GM18870 (cell line): ENCODE results near the gene MST1R.
"Not testable (repeated sequence)": the region's sequence is repeated elsewhere in the genome, so short reads cannot be mapped to it uniquely, and the experiment has no call there.

Experiments
- ATAC-seq: cut with Tn5 transposase; IDR thresholded peaks from one replicate; pipeline ENCODE4 v1.9.1; 2021; ENCODE audit warnings: moderate library complexity; ENCODE audit not compliant: unreplicated experiment

MST1R gene

GRCh38 chr3:49903451-49904424 lies at the start of gene MST1R:
Gene MST1R, minus strand, starts transcription at chr3:49903873. Its CDS starts 264 bp downstream, at chr3:49903609.
- no peak for ATAC-seq

GRCh38 chr3:49952924-49953323 lies 49.3 kb upstream of the MST1R start:
- no peak for ATAC-seq

- ATAC-seq: no peak
These were observed 39.0 kb upstream of the MST1R start for GRCh38 chr3:49942651-49943050.

GRCh38 chr3:49940667-49941249 lies 37.1 kb upstream of the MST1R start:
- ATAC-seq: no peak

- peak; percentile 73 for ATAC-seq
These were observed 36.4 kb upstream of the MST1R start, which contains the start of gene RBM6 for GRCh38 chr3:49939858-49940666. Gene RBM6, plus strand, starts transcription at chr3:49940150. Its CDS starts 22,492 bp downstream, at chr3:49962642.

GRCh38 chr3:49937090-49937489 lies 33.4 kb upstream of the MST1R start:
- no peak for ATAC-seq

- not testable (repeated sequence) for ATAC-seq
These were observed 28.6 kb upstream of the MST1R start for GRCh38 chr3:49932281-49932680.

GRCh38 chr3:49930922-49931321 lies 27.2 kb upstream of the MST1R start:
- no peak for ATAC-seq

GRCh38 chr3:49930168-49930690 lies 26.6 kb upstream of the MST1R start:
- ATAC-seq: no peak

DNA sequence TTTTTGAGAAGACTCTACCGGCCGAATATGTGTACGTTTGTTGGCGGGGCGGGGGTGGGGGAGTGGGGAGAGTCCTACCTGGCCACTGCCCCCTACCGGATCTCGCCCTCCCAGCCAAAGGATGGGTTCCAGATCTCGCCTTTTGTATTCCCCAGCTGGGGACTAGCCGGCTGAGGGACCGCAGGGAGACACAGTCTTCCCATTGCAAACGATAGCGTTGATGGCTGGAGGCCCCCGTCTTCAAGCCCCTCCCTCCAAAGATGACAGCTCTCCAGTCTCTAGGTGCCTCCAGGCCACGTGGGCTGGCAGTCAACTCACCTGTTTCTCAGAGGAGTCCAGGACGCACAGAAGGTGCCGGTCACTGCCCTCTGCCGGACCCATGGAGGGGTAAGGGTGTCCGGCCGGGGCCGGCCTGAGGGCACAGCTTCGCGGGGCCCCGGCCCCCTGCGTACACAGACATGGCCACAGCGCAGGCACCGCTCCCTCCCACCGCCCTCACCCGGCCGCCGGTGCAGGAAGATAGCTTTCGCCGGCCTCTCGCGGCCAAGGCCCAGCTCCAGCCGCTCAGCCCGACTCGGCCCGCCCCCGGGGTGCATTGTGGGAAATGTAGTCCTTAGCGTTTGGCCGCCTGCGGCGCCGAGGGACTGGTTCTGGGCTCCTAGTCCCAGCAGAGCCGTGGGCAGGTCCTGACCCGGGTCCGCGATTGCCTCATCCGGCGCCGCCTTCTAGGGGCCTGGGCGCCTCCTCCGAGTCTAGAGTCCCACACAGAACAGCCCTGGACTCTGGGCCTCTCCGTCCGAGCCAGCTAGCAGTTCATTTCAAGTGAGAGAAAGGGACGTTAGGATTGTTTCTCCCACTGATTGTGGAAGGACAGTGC lies 25.9 kb upstream of the MST1R start, which contains the start of gene MON1A:
Gene MON1A, minus strand, starts transcription at position 521 of the 877 bp plus-strand sequence. CDS start 16,465 bp downstream, outside the sequence.
- ATAC-seq: peak; percentile 66

GRCh38 chr3:49928481-49929017 lies 24.9 kb upstream of the MST1R start:
- ATAC-seq: no peak

DNA sequence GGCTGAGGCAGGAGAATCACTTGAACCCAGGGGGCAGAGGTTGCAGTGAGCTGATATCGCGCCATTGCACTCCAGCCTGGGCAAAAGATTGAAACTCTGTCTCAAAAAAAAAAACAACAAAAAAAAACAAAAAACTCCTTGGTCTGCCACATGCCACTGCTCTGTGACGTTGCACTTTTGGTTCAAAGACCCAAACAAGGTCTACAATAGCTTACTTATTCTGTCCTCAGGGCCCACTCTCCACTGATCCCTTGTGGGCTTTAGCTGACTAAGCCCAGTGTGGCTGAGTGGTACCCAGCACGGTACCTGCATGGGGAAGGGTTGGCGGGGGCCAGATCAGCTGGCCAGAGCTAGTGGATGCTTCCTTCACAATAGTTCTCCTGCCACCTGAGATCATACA lies 24.1 kb upstream of the MST1R start:
- ATAC-seq: no peak

DNA sequence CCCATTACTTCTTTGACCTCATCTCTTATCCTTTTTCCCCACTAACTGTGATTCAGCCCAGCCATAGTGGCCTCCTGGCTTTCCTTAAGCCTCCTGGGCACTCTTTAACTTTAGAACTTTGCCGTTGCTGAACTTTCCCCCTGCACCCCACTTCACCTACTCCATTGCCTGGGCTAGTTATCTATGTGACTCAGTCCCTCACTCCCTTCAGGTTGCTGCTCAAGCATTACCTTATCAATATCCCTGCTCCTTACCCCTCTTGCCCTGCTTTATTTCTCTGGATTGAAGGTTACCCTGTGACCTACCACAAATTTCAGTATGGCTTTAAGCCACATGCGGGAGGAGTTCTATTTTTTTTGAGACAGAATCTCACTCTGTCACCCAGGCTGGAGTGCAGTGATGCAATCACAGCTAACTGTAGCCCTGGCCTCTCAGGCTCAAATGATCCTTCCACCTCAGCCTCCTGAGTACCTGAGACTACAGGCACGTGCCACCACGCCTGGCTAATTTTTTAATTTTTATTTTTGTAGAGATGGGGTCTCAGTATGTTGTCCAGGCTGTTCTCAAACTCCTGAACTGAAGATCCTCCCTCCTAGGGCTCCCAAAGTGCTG lies 22.6 kb upstream of the MST1R start:
- ATAC-seq: no peak

DNA sequence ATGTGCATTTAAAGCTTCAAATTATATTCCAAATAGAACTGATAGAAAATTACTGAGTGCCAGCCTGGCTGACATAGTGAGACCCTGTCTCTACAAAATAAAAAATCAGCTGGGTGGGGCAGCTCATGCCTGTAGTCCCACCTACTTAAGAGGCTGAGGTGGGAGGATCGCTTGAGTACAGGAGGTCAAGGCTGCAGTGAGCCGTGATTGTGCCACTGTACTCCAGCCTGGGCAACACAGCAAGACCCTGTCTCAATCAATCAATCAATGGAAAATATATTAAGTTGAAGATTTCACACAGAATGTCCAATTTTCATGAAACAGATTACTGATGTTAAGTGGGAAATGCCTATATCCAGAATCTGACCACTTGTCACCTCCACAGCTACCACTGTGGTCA lies 21.8 kb upstream of the MST1R start:
- no peak for ATAC-seq

- no peak for ATAC-seq
These were observed 21.0 kb upstream of the MST1R start for GRCh38 chr3:49924683-49925082.

DNA sequence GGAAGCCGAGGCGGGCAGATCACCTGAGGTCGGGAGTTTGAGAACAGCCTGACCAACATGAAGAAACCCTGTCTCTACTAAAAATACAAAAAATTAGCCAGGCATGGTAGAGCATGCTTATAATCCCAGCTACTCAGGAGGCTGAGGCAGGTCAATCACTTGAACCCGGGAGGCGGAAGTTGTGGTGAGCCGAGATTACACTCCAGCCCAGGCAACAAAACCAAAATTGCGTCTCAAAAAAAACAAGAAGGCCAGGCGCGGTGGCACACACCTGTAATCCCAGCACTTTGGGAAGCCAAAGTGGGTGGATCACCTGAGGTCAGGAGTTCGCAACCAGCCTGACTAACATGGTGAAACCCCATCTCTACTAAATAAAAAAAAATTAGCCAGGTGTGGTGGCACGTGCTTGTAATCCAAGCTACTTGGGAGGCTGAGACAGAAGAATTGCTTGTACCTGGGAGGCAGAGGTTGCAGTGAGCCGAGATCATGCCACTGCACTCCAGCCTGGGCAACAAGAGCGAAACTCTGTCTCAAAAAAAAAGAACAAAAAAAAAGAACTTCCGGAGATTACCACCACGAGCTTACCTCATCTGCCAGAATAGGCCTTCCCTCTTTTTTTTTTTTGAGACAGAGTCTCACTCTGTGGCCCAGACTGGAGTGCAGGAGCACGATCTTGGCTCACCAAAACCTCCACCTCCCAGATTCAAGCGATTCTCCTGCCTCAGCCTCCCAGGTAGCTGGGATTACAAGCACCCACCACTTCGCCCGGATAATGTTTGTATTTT lies 14.3 kb upstream of the MST1R start:
- ATAC-seq: not testable (repeated sequence)

DNA sequence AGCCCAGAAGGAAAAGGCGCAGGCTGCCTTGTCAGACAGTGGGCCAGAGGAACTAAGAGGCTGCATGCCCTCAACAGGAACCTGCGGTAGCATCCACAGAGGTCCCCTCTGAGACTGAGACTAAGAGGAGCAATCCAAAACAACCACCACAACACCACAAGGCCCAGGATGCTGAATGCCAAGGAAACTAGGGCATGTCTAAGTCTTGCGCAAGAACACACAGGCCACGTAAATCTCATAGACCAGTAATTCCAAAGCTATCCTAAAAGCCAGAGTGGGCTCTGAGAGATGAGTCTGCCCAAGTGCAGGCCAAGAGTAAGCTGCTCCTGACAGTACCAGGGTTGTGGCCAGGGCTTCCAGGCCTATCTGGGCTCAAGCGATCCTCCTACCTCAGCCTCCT lies 13.0 kb upstream of the MST1R start:
- ATAC-seq: no peak

DNA sequence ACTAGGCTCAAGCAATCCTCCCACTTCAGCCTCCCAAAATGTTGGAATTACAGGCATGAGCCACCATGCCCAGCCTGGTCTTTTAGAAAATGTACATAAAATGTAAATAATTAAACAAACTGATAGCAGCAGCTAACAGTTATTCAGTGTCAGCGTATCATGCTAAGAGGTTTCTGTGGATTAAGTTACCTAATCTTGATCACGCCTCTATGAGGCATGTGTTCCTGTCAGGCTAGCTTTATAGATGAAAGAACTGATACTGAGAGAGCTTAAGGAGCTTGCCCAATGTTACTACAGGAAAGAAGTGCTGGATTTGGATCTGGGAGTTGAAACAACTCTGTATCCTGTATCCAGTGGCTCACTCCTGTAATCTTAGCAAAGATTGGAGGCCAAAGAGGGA lies 11.2 kb upstream of the MST1R start:
- ATAC-seq: no peak
